Stomach (tissue), 9 donors: Measurements from ENCODE around the gene BTBD9. TPM values are rescaled to one million over a fixed set of nuclear protein-coding genes. Genes with fewer than 3 reads are reported as not detected.

Experiments used
- DNase-seq, 2 donors: peaks; one replicate each; pipeline versions ENCODE4 v3.0.0 to v3.0.0-alpha.2; 2013 to 2019
- H3K27ac ChIP-seq, 5 donors: fragments of 200-600 bp in 4 of 5; sonication (generic) in 4 of 5; one replicate each; pipeline ENCODE4 v1.5.1; 2013 to 2019; ENCODE audit warnings: mild to moderate bottlenecking in 1 of 5, moderate library complexity in 1 of 5
- H3K27me3 ChIP-seq, 3 donors: fragments of 200-600 bp; sonication (generic); one replicate each; pipeline ENCODE4 v1.5.1; 2017 to 2019; ENCODE audit warnings: mixed run types in 1 of 3
- H3K36me3 ChIP-seq, 4 donors: fragments of 200-600 bp; sonication (generic); 1 replicate in 3 of 4; 2 replicates in 1 of 4; pipeline ENCODE4 v1.5.1; 2016 to 2019
- H3K4me1 ChIP-seq, 4 donors: fragments of 200-600 bp; sonication (generic); one replicate each; pipeline ENCODE4 v1.5.1; 2016 to 2019
- H3K4me3 ChIP-seq, 4 donors: fragments of 200-600 bp; sonication (generic) in 3 of 4; one replicate each; pipeline ENCODE4 v1.5.1; 2016 to 2019; ENCODE audit warnings: mild to moderate bottlenecking in 1 of 4
- H3K9me3 ChIP-seq, 4 donors: fragments of 200-600 bp; sonication (generic); one replicate each; pipeline ENCODE4 v1.5.1; 2016 to 2019
- CTCF ChIP-seq, 7 experiments: fragments of 450-650 bp in 4 of 7; fragments of 200-600 bp in 3 of 7; sonication (generic) in 3 of 7; IDR thresholded peaks; one replicate each; pipeline ENCODE4 v1.5.1; 2016 to 2019; ENCODE audit warnings: antibody characterized with exemption in 7 of 7, control low read depth in 2 of 7, mild to moderate bottlenecking in 1 of 7
- EP300 ChIP-seq: sonication (generic); formaldehyde crosslinking; IDR thresholded peaks from one replicate; pipeline ENCODE4 v1.6.1; 2017; ENCODE audit warnings: antibody characterized with exemption
- POLR2A ChIP-seq, 4 donors: fragments of 450-650 bp; IDR thresholded peaks; one replicate each; pipeline ENCODE4 v1.6.1; 2016; ENCODE audit warnings: antibody characterized with exemption in 4 of 4, control low read depth in 2 of 4, mild to moderate bottlenecking in 1 of 4, moderate library complexity in 1 of 4
- POLR2AphosphoS5 ChIP-seq, 3 donors: sonication (generic); formaldehyde crosslinking; IDR thresholded peaks; one replicate each; pipeline ENCODE4 v1.6.1; 2016; ENCODE audit warnings: antibody characterized with exemption in 3 of 3
- WGBS, 5 donors: extraction: QIAGEN DNeasy Blood & Tissue Kit in 3 of 5; methylation state at CpG; one replicate each; pipeline versions ENCODE4 v1.1.5 to v1.1.7; 2013 to 2018; 5-methylcytosine and 5-hydroxymethylcytosine counted together
- intact Hi-C: fragments of 100-400 bp; cut with DNase I; formaldehyde crosslinking; loops from one replicate; pipeline ENCODE4 v1.15.1; 2023; ENCODE audit warnings: low total_unique reads
- polyA plus RNA-seq, 3 donors: library from polyadenylated mRNA; stranded (reverse); fragments of 200-250 nt; gene quantifications; one replicate each; pipeline ENCODE4 v1.2.3, GENCODE V29; 2013
- total RNA-seq, 5 donors: library from RNA; depleted of rRNA; stranded (reverse); fragments of >200 nt; gene quantifications; one replicate each; pipeline versions ENCODE4 v1.1.0 to v1.2.3, GENCODE V29; 2014 to 2016
- donor health status: healthy with polysubstance abuse.
- donor health status: Bipolar disorder and iron deficiency.
- donor health status: healthy.

Gene BTBD9
- total and polyA plus RNA-seq, 8 donors, result 1.4 to 90.2 (median 6.8) TPM

- Histone ChIP-seq H3K27me3 (no peaks in the 10 kb centered on the region), H3K4me1 (peaks cover 0 to 8% (median 4%) of the 10 kb centered on the region in 4 donors), H3K27ac (no peak overlapping the region), H3K4me3 (no peak overlapping the region), H3K9me3 (no peaks in the 10 kb centered on the region), H3K36me3 (no peaks in the 10 kb centered on the region)
- no peak for DNase-seq
- TF ChIP-seq CTCF (IDR thresholded peaks at IDR 0.05), result no peak
- no peak for TF ChIP-seq POLR2A (IDR thresholded peaks at IDR 0.05)
- TF ChIP-seq POLR2AphosphoS5 (IDR thresholded peaks at IDR 0.05), result no peak
- no peak for TF ChIP-seq EP300
- intact Hi-C loops, result no loop called here
These were observed 85.7 kb downstream of the BTBD9 start for GRCh38 chr6:38554014-38554413.

GRCh38 chr6:38552121-38552520 is 87.6 kb downstream of the BTBD9 start:
- intact Hi-C loops, result no loop called here
- no peak for TF ChIP-seq POLR2AphosphoS5 (IDR thresholded peaks at IDR 0.05)
- TF ChIP-seq EP300, result no peak
- no peak for TF ChIP-seq CTCF (IDR thresholded peaks at IDR 0.05)
- TF ChIP-seq POLR2A (IDR thresholded peaks at IDR 0.05), result no peak
- WGBS, 5 donors, result 79 to 94% (median 86%) methylated on average over 3 of the region's 3 CpGs
- Histone ChIP-seq H3K27ac (no peak overlapping the region), H3K9me3 (no peaks in the 10 kb centered on the region), H3K4me1 (peaks cover 0 to 8% (median 4%) of the 10 kb centered on the region in 4 donors), H3K27me3 (no peaks in the 10 kb centered on the region), H3K36me3 (peaks cover 0 to 5% (median 0%) of the 10 kb centered on the region in 4 donors), H3K4me3 (no peak overlapping the region)
- peak in 1 of 2 donors; percentile 19 for DNase-seq

- no peaks in the 10 kb centered on the region for H3K9me3 ChIP-seq
- no peak overlapping the region for H3K4me3 ChIP-seq
- H3K27me3 ChIP-seq, result no peaks in the 10 kb centered on the region
- no peak for TF ChIP-seq EP300
- no peak for TF ChIP-seq POLR2A (IDR thresholded peaks at IDR 0.05)
- no peak for TF ChIP-seq POLR2AphosphoS5 (IDR thresholded peaks at IDR 0.05)
- no peak for TF ChIP-seq CTCF (IDR thresholded peaks at IDR 0.05)
- 88 to 97% (median 95%) methylated on average over 5 of the region's 5 CpGs for WGBS, 5 donors
- peaks cover 0 to 6% (median 2%) of the 10 kb centered on the region in 4 donors for H3K4me1 ChIP-seq
- peaks cover 0 to 9% (median 0%) of the 10 kb centered on the region in 4 donors for H3K36me3 ChIP-seq
- intact Hi-C loops, result no loop called here
- DNase-seq, result no peak
- no peak overlapping the region for H3K27ac ChIP-seq
These were observed 89.9 kb downstream of the BTBD9 start for GRCh38 chr6:38549795-38550194.

- TF ChIP-seq POLR2AphosphoS5 (IDR thresholded peaks at IDR 0.05) (no peak), CTCF (IDR thresholded peaks at IDR 0.05) (no peak), POLR2A (IDR thresholded peaks at IDR 0.05) (no peak), EP300 (no peak)
- no peaks in the 10 kb centered on the region for H3K9me3 ChIP-seq
- no peaks in the 10 kb centered on the region for H3K4me1 ChIP-seq
- peaks cover 0 to 9% (median 0%) of the 10 kb centered on the region in 4 donors for H3K36me3 ChIP-seq
- H3K27me3 ChIP-seq, result no peaks in the 10 kb centered on the region
- intact Hi-C loops, result no loop called here
- H3K27ac ChIP-seq, result no peak overlapping the region
- 87 to 97% (median 89%) methylated on average over 2 of the region's 2 CpGs for WGBS, 5 donors
- no peak overlapping the region for H3K4me3 ChIP-seq
- no peak for DNase-seq
These were observed 90.5 kb downstream of the BTBD9 start for GRCh38 chr6:38549180-38549579.
